HS-27A (cell line): ENCODE data around the gene MUCL3.
A peak's percentile ranks its signal among the peaks of the same experiment; 100 is the strongest.
"Not testable (repeated sequence)": the region's sequence is repeated elsewhere in the genome, so short reads cannot be mapped to it uniquely, and the experiment has no call there.

Source experiments
- DNase-seq: peaks from one replicate; pipeline ENCODE4 v3.0.0-alpha.2; 2012; ENCODE audit warnings: low read depth, missing footprints

MUCL3 gene

GRCh38 chr6:30979690-30980089, 38.9 kb downstream of the MUCL3 start:
- no peak for DNase-seq

- peak; percentile 31 for DNase-seq
Observed at GRCh38 chr6:30981942-30982772, 41.4 kb downstream of the MUCL3 start.

- DNase-seq = no peak
Observed at GRCh38 chr6:30983439-30983838, 42.7 kb downstream of the MUCL3 start, which contains the start of gene MUC21. Gene MUC21, plus strand, starts transcription at chr6:30983718. Its CDS starts 241 bp downstream, at chr6:30983959.

GRCh38 chr6:30985490-30985889, 44.7 kb downstream of the MUCL3 start:
- DNase-seq = no peak

GRCh38 chr6:30987304-30987703, 46.5 kb downstream of the MUCL3 start:
- DNase-seq = no peak

GRCh38 chr6:30988209-30988825, 47.5 kb downstream of the MUCL3 start:
- DNase-seq = no peak

- no peak for DNase-seq
Observed at GRCh38 chr6:30990422-30991086, 49.8 kb downstream of the MUCL3 start.

- no peak for DNase-seq
Observed at GRCh38 chr6:30991891-30992290, 51.1 kb downstream of the MUCL3 start.

- no peak for DNase-seq
Observed at GRCh38 chr6:30997301-30997700, 56.5 kb downstream of the MUCL3 start.

- no peak for DNase-seq
Observed at GRCh38 chr6:30998785-30999184, 58.0 kb downstream of the MUCL3 start.

GRCh38 chr6:31000067-31000860, 59.5 kb downstream of the MUCL3 start:
- DNase-seq = not testable (repeated sequence)

GRCh38 chr6:31001281-31001888, 60.6 kb downstream of the MUCL3 start:
- no peak for DNase-seq

GRCh38 chr6:31002471-31002870, 61.7 kb downstream of the MUCL3 start:
- no peak for DNase-seq
